T follicular helper cell (primary cell): Measurements from ENCODE around the gene TMEM131L.
"Not testable (repeated sequence)": the region's sequence is repeated elsewhere in the genome, so short reads cannot be mapped to it uniquely, and the experiment has no call there.

Experiments
- DNase-seq: peaks from one replicate; pipeline ENCODE4 v3.0.0-alpha.2; 2020; ENCODE audit warnings: low read depth
- total RNA-seq, 2 experiments: gene quantifications; one replicate each; lab custom pipeline; 2026; lab: John Stamatoyannopoulos, UW

TMEM131L gene
- 72.5 to 140 reads per million in 2 experiments for total RNA-seq

DNA sequence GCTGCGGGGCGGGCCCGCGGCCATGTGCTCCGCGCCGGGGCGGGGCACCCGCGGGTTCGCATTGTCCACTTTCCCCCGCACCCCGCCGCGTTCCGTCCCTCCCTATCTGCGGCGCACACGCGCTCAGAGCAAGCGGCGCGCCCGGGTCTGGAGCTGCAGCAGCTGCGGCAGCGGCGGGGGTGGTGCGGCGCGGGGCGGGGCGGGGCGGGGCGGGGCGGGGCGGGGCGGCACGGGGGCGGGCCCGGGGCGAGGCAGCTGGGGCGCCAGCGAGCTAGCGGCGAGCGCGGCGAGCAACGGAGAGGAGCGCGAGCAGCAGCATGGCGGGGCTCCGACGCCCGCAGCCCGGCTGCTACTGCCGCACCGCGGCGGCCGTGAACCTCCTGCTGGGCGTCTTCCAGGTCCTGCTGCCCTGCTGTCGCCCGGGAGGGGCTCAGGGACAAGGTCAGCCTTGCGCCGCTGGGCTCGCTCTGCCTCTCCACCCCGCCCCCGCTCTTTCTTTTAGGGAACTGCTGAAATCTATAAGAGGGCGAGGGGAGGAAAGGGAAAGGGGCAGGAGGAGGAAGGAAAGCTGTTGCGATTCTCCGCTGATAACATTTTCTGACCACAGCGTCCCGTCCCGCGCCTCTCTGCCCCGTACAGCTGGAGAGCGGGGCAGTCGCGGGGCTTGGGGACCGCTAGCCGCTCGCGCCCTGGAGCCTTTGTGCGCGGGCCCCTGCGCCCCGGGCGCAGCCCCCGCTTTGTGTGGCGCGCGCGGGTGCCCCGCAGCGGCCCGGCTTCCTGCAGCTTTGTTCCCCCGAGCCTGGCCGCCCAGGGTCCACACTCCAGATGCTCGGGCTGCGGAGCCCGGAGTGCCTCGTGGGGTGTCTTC is at the start of gene TMEM131L:
Gene TMEM131L (plus strand): TSS at position 280 of the 868 bp plus-strand sequence. CDS start 38 bp downstream, at position 318.
- peak; percentile 63 for DNase-seq

DNA sequence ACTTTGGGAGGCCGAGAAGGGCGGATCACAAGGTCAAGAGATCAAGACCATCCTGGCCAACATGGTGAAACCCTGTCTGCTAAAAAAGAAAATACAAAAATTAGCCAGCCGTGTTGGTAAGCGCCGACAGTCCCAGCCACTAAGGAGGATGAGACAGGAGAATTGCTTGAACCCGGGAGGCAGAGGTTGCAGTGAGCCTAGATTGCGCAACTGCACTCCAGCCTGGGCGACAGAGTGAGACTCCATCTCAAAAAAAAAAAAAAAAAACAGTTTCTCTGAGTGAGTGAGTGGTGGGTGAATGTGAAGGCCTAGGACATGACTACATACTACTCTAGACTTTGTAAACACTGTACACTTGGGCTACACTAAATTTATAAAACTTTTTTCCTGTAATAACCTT is 49.7 kb upstream of the TMEM131L start:
- DNase-seq: not testable (repeated sequence)

DNA sequence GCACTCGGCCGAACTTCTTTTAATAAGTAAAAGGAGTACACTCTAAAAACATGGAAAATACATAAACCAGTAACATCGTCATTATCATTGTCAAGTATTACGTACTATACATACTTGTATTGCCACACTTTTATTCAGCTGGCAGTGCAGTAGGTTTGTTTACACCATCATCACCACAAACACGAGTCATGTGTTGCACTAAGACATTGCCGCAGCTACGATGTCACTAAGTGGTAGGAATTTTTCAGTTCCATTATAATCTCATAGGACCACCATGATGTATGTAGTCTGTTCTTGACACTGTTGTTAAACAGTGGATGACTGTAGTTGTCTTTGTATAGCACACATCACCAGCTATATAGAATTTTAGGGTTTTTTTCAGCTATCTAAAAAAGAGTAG is 48.0 kb upstream of the TMEM131L start:
- no peak for DNase-seq

GRCh38 chr4:153418558-153418957 is 47.6 kb upstream of the TMEM131L start:
- no peak for DNase-seq

GRCh38 chr4:153419029-153419428 is 47.1 kb upstream of the TMEM131L start:
- no peak for DNase-seq

DNA sequence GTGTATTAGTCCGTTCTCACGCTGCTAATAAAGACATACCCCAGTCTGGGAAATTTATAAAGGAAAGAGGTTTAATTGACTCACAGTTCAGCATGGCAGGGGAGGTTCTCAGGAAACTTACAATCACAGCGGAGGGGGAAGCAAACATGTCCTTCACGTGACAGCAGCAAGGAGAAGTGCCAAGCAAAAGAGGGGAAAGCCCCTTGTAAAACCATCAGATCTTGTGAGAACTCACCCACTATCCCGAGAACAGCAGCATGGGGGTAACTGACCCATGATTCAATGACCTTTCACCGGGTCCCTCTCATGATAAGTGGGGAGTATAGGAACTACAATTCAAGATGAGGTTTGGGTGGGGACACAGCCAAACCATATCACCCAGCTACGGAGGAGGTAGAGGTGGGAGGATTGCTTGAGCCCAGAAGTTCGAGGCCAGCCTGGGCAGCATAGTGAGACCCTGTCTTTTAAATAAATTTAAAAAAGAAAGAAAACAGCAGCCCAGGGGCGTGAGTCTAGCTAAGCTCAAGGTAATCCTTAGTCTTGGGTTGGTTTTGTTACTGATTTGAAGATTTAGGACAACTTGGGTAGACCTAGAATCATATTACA is 46.4 kb upstream of the TMEM131L start:
- DNase-seq: no peak

DNA sequence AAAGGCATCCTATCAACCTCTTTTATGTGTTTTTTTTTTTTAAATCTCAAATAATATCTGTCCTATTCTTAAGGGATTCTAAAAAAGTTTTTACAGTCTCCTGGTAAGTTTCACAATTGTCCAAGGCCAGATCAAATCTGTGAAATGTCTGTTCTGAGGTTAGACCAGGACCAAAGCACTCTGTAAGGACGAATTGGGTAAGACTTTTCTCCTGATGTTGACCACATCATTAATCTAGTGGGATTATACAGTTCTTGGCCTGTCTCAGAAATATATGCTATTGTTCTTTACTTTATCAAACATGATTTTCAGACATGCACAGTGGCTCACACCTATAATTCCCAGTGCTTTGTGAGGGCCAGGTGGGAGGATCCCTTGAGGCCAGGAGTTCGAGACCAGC is 45.8 kb upstream of the TMEM131L start:
- no peak for DNase-seq

GRCh38 chr4:153421941-153422340 is 44.2 kb upstream of the TMEM131L start:
- no peak for DNase-seq

- DNase-seq: no peak
Observed at GRCh38 chr4:153426207-153426885, 39.8 kb upstream of the TMEM131L start.

DNA sequence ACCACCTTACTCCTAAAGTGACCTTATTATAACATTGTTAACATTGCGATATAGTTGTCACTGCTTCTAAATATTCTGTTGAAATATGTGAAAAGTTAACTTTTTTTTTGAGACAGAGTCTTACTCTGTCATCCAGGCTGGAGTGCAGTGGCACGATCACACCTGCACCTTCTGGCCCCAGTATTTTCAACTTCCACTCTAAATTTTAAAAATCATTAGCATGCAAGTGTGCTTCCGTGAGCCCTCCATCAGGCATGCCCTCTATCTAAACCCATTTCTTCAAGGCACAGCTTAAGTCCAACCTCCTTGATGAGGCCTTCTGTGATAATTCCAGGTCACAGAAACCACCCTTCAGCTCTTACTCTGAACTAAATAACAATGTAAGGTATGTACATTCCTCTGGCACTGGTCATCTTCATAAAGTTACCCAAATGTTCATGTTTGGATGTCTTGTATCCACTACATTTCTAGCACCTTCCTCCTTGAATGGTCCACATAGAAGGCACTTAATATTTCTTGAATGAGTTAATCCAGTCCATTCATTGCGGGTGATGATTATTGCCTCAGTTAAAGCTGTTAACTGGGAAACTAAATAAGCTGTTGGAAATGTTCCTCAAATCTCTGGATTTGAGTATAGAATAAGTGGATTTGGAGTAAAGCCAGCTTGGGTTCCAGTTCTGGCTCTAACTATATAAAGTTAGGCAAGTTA is 38.6 kb upstream of the TMEM131L start:
- no peak for DNase-seq

GRCh38 chr4:153428941-153429475 is 37.2 kb upstream of the TMEM131L start:
- DNase-seq: no peak

GRCh38 chr4:153432965-153433753 is 33.0 kb upstream of the TMEM131L start:
- peak; percentile 37 for DNase-seq

- no peak for DNase-seq
Observed at GRCh38 chr4:153433754-153434105, 32.4 kb upstream of the TMEM131L start.

- no peak for DNase-seq
Observed at GRCh38 chr4:153434190-153434589, 32.0 kb upstream of the TMEM131L start.

DNA sequence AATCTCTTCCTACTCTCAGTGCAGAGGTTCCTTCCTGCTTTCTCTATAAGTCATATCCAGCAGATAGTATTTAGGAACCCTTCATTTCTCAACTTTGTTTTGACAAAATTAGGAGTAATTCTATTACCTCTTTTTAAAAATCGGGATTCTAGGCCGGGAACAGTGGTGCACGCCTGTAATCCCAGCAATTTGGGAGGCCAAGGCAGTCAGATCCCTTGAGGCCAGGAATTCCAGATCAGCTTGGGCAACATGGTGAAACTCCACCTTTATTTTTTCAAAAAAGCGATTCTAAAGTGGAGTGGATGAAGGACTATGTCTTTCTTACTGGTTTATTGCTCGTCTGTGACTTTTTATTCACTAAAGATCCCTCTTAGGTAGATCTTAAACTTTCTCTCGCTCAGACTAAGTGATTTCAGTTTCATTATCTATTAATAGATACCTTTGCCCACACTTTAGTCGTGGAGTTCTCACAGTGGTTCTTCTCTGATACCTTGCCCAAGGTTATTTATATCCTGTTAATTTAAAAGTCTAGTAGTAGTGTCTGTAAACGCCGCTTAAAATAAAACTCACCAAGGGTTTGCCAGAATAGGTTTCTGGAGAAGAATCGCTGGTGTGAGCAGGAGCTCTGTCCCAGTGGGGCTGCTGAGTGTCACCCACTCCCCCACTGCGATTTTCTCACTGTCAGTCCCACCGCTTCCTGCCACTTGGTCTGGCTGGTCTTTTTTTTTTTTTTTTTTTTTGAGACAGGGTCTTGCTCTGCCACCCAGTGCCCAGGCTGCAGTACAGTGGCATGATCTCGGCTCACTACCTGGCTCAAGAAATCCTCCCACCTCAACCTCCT is 27.0 kb upstream of the TMEM131L start:
- DNase-seq: no peak

DNA sequence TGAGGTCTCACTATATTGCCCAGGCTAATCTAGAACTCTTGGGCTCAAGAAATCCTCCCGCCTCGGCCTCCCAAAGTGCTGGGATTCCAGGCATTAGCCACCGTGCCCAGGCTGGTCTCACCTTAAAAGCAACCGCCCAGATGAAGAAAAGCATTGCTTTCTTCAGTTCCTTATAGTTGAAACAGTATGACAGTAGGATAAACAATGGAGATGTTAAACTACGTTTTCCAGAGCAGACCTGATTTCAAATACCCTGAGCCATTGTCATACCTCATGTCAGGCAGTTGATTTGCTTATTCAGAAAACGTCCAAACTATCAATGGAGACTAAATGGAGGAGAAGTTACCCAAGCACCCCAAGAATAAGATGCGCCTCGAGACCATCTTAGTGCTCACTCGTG is 26.3 kb upstream of the TMEM131L start:
- no peak for DNase-seq

- no peak for DNase-seq
Observed at GRCh38 chr4:153440475-153440874, 25.7 kb upstream of the TMEM131L start.

- DNase-seq: no peak
Observed at GRCh38 chr4:153447175-153447905, 18.8 kb upstream of the TMEM131L start.

DNA sequence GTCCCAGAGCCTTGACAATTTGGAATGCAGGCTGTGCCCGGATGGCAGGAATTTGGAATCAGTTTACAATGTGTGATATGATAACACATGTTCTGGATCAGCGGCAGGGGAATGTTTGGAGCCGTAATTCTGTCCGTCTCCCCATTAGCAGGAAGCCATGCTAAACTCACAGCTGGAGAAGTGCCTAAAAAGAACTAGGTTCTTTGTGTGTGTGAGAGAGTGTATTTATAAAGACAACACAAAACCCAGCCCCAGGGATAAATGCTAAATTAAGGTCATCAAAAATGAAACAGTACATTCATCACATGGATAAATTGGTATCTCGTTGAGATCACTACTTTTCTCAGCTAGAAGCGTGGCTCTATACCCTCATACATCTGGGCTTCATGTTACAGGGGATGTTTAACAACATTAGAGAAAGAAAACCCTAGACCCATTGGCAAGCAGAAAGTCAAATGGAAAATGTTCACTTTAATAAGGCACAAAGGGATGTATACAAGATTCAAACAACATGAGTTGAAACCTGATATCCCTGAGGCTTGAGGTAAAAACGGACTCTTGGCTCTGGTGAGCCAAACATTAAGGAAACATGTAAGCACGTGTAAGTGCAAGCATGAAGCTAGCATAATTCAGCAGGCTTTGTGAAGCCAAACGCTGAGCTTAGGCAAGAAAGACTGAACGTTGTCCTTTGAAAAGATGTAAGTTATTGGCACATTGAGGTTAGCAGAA is 18.0 kb upstream of the TMEM131L start:
- DNase-seq: no peak
